IMR-90 (cell line): ENCODE data around the gene CCDC61.

Experiments used
- CHD1 ChIP-seq: IDR thresholded peaks from 2 replicates; pipeline ENCODE4 v1.6.1; 2012; ENCODE audit warnings: low read depth, low read length, improper control_type of control experiment
- CTCF ChIP-seq: conservative IDR thresholded peaks from 2 replicates; pipeline ENCODE4 v1.5.1; 2012; ENCODE audit warnings: mild to moderate bottlenecking, low read depth, low read length, improper control_type of control experiment
- FOS ChIP-seq: fragments of 150-350 bp; IDR thresholded peaks from 2 replicates; pipeline ENCODE4 v1.6.1; 2016; ENCODE audit warnings: low read depth, low read length
- MAFK ChIP-seq: IDR thresholded peaks from 2 replicates; pipeline ENCODE4 v1.6.1; 2012; ENCODE audit warnings: low read depth, low read length, improper control_type of control experiment
- POLR2A ChIP-seq: IDR thresholded peaks from 2 replicates; pipeline ENCODE4 v1.6.1; 2012; ENCODE audit warnings: mild to moderate bottlenecking, low read depth, low read length
- SMC3 ChIP-seq: fragments of 150-350 bp; IDR thresholded peaks from 2 replicates; pipeline ENCODE4 v1.6.1; 2016; ENCODE audit warnings: low read depth, mild to moderate bottlenecking, antibody characterized with exemption, low read length, moderate library complexity
- USF2 ChIP-seq: fragments of 150-350 bp; IDR thresholded peaks from 2 replicates; pipeline ENCODE4 v1.6.1; 2017; ENCODE audit warnings: mild to moderate bottlenecking, antibody characterized with exemption, low read length, low read depth
- TF ChIP-seq, protein P1 (sequence below): fragments of 150-350 bp; IDR thresholded peaks from 2 replicates; pipeline ENCODE4 v1.6.1; 2016; ENCODE audit warnings: low read depth, mild to moderate bottlenecking, low read length, moderate library complexity, borderline replicate concordance

DNA sequence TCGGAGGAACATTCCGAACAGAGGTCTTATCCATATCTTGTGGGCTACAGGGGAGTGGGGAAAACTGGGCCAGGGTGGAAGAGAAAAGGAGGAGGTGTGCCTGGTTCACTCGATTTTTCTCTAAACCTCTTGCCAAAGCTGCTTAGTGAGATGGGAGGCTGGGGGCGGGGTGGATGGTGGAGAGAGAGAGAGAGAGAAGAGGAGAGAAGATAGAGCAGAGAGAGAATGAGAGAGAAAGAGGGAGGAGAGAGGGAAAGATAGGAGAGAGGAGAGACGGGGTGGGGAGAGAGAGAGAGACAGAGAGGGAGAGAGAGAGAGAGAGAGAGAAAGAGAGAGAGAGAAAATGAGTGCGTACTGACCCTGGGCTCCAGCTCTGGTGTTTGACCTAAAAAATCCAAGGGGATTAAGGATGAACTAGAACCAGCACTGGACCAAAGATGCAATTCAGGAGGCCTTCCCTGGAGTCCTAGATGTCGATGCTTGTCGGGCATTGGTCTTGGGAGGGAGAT, 35.7 kb upstream of the CCDC61 start:
- no peak for TF ChIP-seq FOS
- TF ChIP-seq CTCF: no peak
- TF ChIP-seq SMC3: no peak
- TF ChIP-seq CHD1: no peak
- no peak for TF ChIP-seq POLR2A
- TF ChIP-seq, protein P1, sequence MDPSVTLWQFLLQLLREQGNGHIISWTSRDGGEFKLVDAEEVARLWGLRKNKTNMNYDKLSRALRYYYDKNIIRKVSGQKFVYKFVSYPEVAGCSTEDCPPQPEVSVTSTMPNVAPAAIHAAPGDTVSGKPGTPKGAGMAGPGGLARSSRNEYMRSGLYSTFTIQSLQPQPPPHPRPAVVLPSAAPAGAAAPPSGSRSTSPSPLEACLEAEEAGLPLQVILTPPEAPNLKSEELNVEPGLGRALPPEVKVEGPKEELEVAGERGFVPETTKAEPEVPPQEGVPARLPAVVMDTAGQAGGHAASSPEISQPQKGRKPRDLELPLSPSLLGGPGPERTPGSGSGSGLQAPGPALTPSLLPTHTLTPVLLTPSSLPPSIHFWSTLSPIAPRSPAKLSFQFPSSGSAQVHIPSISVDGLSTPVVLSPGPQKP: no peak
- no peak for TF ChIP-seq MAFK
- no peak for TF ChIP-seq USF2
